EL (cell line): ENCODE data around the gene A2ML1.
"Not testable (repeated sequence)": the region's sequence is repeated elsewhere in the genome, so short reads cannot be mapped to it uniquely, and the experiment has no call there.

Experiments
- DNase-seq: peaks from one replicate; pipeline ENCODE4 v3.0.0-alpha.2; 2016

The A2ML1 gene

DNA sequence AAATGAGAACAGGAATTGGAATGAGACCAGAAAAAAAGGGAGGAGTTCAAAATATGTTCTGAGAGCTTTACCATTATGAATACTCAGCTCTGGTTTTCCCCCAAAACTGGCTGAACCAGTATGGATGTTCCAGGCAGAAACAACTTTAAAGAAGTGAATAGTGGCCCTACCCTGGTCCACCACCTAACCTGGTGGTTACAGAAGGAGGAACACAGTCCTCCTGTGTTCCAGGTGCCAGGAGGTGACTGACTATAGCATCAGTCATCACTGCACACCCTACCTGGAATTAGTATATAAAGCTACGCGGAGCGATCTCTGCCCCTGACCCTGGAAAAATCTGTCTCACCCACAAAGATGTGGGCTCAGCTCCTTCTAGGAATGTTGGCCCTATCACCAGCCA lies at the start of gene A2ML1:
Gene A2ML1, plus strand, starts transcription at position 324 of the 400 bp plus-strand sequence. Its CDS starts 31 bp downstream, at position 355.
- no peak for DNase-seq

DNA sequence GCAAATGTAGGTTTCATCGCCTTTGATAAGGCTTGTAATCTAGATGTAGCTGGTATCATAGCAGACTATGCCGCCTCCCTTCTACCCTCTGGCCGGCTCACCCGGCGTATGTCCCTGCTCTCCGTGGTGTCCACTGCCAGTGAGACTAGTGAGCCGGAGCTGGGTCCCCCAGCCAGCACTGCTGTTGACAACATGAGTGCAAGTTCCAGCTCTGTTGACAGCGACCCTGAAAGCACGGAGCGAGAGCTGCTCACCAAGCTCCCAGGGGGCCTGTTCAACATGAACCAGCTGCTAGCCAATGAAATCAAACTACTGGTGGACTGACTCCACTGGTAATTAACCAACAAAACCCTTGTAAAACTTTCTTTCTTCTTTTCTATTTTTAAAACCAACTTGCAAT lies 49.0 kb upstream of the A2ML1 start:
- DNase-seq = no peak

DNA sequence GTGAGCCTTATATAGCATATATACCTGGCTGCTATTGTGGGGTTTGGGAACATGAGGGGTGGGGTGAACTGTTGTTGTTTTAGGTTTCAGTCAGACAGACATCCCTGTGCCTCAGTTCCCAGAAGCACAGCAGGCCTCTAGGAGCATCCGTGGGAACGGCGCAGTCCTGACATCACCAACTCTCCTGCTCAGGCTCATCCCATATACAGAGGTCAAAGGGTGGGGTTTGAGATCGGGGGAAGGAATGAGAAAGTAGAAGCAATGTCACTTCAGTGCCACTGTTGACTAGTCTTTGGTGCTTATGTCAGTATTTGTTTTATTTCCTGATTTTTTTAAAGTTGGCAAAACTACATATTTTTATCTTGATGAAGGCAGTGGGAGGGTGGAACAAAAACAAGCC lies 43.1 kb upstream of the A2ML1 start:
- DNase-seq = no peak

- no peak for DNase-seq
These were observed 42.6 kb upstream of the A2ML1 start for GRCh38 chr12:8779862-8780261.

DNA sequence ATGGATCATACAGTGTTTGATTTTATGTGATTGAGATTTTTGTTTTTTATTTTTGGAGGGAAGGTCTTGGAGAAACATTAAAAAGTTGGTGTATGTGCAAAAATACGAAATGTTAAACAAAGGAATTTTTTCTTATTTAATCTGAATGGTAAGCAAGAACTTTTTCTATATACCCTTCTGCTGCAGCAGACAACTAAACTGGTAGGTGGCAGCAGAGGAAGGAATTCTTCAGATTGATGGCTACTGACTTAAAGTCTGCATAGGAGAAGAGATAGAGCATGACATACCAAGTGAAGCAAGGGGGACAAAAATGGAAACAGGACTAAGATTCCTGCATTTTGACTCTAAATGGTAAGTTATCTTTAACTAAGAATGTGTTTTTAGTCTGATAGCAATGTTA lies 42.0 kb upstream of the A2ML1 start:
- DNase-seq = peak; percentile 10

- no peak for DNase-seq
These were observed 40.9 kb upstream of the A2ML1 start for GRCh38 chr12:8781381-8782127.

GRCh38 chr12:8784290-8784888 lies 38.0 kb upstream of the A2ML1 start:
- no peak for DNase-seq

DNA sequence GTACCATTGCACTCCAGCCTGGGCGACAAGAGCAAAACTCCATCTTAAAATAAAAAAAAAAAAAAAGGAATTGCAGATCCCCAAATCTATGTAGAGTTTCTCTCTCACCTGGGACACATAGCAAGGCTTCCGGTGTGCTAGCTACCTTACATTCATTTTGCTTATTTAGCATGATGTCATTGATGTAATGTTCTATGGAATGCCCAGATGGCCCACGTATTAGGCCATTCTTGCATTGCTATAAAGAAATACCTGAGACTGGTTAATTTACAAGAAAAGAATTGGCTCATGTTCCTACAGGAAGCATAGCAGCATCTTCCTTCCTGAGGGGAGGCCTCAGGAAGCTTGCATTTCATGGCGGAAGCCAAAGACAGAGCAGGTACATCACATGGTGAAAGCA lies 36.9 kb upstream of the A2ML1 start:
- no peak for DNase-seq

GRCh38 chr12:8787206-8787605 lies 35.2 kb upstream of the A2ML1 start:
- not testable (repeated sequence) for DNase-seq

GRCh38 chr12:8788706-8789105 lies 33.7 kb upstream of the A2ML1 start:
- not testable (repeated sequence) for DNase-seq

- DNase-seq = not testable (repeated sequence)
These were observed 32.9 kb upstream of the A2ML1 start for GRCh38 chr12:8789341-8790013.

DNA sequence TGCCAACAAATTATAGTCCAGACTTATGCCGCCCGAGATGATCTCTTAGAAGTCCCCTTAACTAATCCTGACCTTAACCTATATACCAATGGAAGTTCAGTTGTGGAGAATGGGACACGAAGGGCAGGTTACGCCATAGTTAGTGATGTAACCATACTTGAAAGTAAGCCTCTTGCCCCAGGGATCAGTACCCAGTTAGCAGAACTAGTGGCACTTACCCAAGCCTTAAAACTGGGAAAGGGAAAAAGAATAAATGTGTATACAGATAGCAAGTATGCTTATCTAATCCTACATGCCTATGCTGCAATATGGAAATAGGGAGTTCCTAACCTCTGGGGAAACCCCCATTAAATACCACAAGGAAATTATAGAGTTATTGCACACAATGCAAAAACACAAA lies 29.2 kb upstream of the A2ML1 start:
- not testable (repeated sequence) for DNase-seq

DNA sequence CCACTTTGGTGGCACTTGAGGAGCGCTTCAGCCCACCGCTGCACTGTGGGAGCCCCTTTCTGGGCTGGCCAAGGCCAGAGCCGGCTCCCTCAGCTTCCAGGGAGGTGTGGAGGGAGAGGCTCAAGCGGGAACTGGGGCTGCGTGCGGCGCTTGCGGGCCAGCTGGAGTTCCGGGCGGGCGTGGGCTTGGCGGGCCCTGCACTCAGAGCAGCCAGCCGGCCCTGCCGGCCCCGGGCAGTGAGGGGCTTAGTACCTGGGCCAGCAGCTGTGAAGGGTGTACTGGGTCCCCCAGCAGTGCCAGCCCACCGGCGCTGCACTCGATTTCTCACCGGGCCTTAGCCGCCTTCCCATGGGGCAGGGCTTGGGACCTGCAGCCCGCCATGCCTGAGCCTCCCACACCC lies 27.8 kb upstream of the A2ML1 start:
- DNase-seq = not testable (repeated sequence)

DNA sequence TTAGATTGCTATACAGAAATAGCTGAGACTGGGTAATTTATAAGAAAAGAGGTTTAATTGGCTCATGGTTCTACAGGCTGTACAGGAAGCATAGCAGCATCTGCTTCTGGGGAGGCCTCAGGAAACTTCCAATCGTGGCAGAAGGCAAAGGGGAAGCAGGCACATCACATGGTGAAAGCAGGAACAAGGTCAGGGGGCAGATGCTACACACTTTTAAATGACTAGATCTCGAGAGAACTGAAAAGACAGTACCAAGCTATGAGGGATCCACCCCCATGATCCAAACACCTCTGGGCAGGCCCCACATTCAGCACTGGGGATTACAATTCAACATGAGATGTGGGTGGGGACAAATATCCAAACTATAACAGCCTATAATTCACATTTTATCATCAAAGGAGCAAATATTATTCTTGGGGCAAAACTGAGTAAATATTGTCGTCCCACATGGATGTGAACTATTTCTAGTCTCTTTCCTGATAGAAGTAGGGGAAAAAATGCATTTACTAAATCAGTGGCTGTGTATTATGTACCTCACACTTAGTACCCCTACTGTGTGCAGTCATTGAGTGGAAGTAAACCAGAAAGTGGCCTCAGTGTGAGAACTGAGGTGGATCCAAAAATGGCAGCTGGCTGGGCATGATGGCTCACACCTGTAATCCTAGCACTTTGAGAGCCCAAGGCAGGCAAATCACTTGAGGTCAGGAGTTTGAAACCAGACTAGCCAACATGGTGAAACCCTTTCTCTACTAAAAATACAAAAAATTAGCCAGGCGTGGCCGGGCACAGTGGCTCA lies 25.4 kb upstream of the A2ML1 start:
- DNase-seq = no peak

DNA sequence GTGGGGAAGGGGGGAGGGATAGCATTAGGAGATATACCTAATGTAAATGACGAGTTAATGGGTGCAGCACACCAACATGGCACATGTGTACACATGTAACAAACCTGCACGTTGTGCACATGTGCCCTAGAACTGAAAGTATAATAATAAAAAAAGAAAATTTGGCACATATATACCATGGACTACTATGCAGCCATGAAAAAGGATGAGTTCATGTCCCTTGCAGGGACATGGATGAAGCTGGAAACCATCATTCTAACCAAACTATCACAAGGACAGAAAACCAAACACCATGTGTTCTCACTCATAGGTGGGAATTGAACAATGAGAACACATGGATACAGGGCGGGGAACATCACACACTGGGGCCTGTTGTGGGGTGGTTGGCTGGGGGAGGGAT lies 21.2 kb upstream of the A2ML1 start:
- not testable (repeated sequence) for DNase-seq

GRCh38 chr12:8804833-8805232 lies 17.6 kb upstream of the A2ML1 start:
- DNase-seq = not testable (repeated sequence)

DNA sequence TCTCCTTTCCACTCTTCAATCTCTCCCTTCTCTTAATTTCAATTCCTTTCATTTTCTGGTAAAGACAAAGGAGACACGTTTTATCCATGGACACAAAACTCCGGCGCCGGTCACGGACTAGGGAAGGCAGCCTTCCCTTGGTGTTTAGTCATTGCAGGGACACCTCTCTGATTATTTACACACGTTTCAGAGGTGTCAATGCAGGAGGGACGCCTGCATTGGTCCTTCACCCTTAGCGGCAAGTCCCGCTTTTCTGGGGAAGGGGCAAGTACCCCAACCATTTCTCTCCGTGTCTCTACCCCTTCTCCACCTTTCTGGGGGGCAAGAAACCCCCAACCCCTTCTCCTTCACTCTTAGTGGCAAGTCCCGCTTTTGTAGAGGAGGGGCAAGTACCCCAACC lies 16.9 kb upstream of the A2ML1 start:
- DNase-seq = not testable (repeated sequence)

GRCh38 chr12:8807084-8807483 lies 15.3 kb upstream of the A2ML1 start:
- peak; percentile 9 for DNase-seq

GRCh38 chr12:8810112-8810511 lies 12.3 kb upstream of the A2ML1 start:
- DNase-seq = not testable (repeated sequence)

GRCh38 chr12:8813572-8814357 lies 8.7 kb upstream of the A2ML1 start:
- no peak for DNase-seq

GRCh38 chr12:8816448-8817050 lies 5.9 kb upstream of the A2ML1 start:
- DNase-seq = no peak

- no peak for DNase-seq
These were observed 4.6 kb upstream of the A2ML1 start for GRCh38 chr12:8817856-8818255.
